Measurements from ENCODE around the gene FADS3. TPM values are rescaled to one million over a fixed set of nuclear protein-coding genes. Genes with fewer than 3 reads are reported as not detected.

The FADS3 gene
- polyA plus RNA-seq, 2 donors = 7.2 to 9.8 TPM

GRCh38 chr11:61872935-61873565 is 18.3 kb downstream of the FADS3 start:
- WGBS, 2 donors = 91 to 92% methylated on average over 20 of the region's 20 CpGs
- Histone ChIP-seq H3K27ac (ENCODE audit: low read depth in 2 of 2, low read length in 1 of 2) (no peak overlapping the region), H3K36me3 (ENCODE audit: control insufficient read depth in 2 of 2, insufficient read depth in 2 of 2, low read length in 1 of 2) (no peaks in the 10 kb centered on the region), H3K4me3 (ENCODE audit: low read depth in 1 of 2, low read length in 2 of 2) (no peak overlapping the region), H3K9me3 (ENCODE audit: control insufficient read depth in 2 of 2, insufficient read depth in 1 of 2, low read depth in 1 of 2, low read length in 1 of 2) (no peaks in the 10 kb centered on the region), H3K4me1 (ENCODE audit: control insufficient read depth in 2 of 2, insufficient read depth in 2 of 2, low read length in 1 of 2) (peaks cover 0 to 5% of the 10 kb centered on the region in 2 donors), H3K27me3 (ENCODE audit: control insufficient read depth in 1 of 2, insufficient read depth in 2 of 2, low read length in 2 of 2) (no peaks in the 10 kb centered on the region)

DNA sequence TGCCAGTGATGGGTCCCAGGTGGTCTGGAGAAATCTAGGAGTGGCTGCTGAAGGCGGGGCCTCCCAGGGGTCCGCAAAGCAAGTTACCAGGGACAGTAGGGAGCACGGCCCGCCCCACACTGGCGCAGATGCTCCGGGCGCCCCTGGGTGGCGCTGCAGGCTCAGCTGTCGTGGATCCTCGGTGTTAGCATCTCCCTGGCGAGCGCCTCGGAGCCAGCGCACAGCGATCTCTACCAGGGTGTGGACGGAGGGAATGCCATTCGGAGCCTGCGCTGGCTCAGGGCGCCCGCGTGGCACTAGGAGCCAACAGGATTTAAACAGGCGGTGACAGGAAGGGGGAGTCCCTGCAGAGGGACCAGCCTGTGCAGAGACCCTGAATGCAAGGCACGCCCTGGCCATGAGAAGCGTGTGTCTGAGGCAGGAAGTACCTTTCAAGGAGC is 20.2 kb downstream of the FADS3 start:
- 2 to 3% methylated on average over 24 of the region's 24 CpGs for WGBS, 2 donors
- Histone ChIP-seq H3K27ac (ENCODE audit: low read depth in 2 of 2, low read length in 1 of 2) (no peak overlapping the region), H3K9me3 (ENCODE audit: control insufficient read depth in 2 of 2, insufficient read depth in 1 of 2, low read depth in 1 of 2, low read length in 1 of 2) (no peaks in the 10 kb centered on the region), H3K27me3 (ENCODE audit: control insufficient read depth in 1 of 2, insufficient read depth in 2 of 2, low read length in 2 of 2) (no peaks in the 10 kb centered on the region), H3K4me3 (ENCODE audit: low read depth in 1 of 2, low read length in 2 of 2) (no peak overlapping the region), H3K4me1 (ENCODE audit: control insufficient read depth in 2 of 2, insufficient read depth in 2 of 2, low read length in 1 of 2) (peaks cover 0 to 8% of the 10 kb centered on the region in 2 donors), H3K36me3 (ENCODE audit: control insufficient read depth in 2 of 2, insufficient read depth in 2 of 2, low read length in 1 of 2) (no peaks in the 10 kb centered on the region)

DNA sequence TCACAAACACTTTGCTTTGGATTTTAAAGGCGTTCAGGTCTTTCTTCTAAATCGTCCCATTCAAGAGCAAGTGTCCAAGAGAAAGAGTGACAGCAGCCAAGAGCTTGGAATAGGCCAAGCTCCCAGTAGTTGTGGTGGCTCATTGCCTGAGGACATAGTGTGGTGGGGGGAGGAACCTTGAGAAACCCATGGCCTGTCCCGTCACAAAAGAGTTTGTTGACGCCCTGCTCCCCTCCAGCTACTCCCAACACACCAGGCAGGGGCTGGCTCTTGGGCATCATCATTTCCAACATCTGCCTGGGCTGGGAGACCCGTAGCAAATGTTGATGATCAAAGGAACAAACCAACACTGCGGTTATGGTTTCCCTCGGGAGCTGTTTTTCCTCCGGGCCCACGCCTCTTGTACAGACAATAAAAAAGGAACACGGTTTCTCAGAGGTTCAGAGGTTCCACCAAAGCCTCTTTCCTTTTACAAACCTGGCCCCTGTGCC is 20.8 kb downstream of the FADS3 start:
- 51 to 59% methylated on average over 10 of the region's 10 CpGs for WGBS, 2 donors
- Histone ChIP-seq H3K9me3 (ENCODE audit: control insufficient read depth in 2 of 2, insufficient read depth in 1 of 2, low read depth in 1 of 2, low read length in 1 of 2) (no peaks in the 10 kb centered on the region), H3K4me3 (ENCODE audit: low read depth in 1 of 2, low read length in 2 of 2) (no peak overlapping the region), H3K27ac (ENCODE audit: low read depth in 2 of 2, low read length in 1 of 2) (no peak overlapping the region), H3K4me1 (ENCODE audit: control insufficient read depth in 2 of 2, insufficient read depth in 2 of 2, low read length in 1 of 2) (peaks cover 0 to 8% of the 10 kb centered on the region in 2 donors), H3K27me3 (ENCODE audit: control insufficient read depth in 1 of 2, insufficient read depth in 2 of 2, low read length in 2 of 2) (no peaks in the 10 kb centered on the region), H3K36me3 (ENCODE audit: control insufficient read depth in 2 of 2, insufficient read depth in 2 of 2, low read length in 1 of 2) (no peaks in the 10 kb centered on the region)

DNA sequence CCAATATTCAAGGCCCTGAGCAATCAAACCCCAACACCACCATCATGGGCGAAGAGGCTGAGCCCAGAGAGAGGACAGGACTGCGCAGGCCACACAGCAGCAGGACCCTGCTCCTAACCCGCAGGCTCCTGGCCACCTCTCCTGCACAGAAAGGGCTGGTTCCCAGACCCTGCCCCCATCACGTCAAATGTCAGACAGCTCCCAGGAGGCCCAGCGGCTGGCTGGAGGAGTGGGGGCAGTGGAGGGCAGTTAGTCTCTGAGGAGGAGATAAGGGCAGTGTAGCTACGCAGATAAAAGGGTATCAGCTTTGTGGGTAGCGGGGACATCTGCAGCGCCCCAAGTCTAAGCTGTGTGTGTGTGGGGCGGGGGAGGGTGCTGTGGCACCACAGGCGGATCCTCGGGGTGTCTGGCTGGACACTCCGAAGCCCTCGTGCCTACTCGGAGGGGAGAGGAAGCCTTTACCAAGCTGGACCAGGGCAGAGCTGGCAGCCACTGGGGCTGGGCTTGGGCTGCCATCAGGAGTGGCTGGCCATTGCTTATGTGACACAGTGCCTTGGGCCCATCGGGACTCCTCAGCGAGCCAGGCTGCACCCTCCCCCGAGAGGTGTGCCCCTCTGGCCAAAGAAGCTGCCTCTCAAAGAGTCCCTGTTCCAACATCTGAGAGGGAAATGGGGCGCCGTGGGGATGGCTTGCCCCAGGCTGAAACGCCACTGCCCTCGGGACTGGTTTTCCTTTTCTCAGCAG is 21.5 kb downstream of the FADS3 start:
- Histone ChIP-seq H3K27me3 (ENCODE audit: control insufficient read depth in 1 of 2, insufficient read depth in 2 of 2, low read length in 2 of 2) (no peaks in the 10 kb centered on the region), H3K4me1 (ENCODE audit: control insufficient read depth in 2 of 2, insufficient read depth in 2 of 2, low read length in 1 of 2) (peaks cover 0 to 8% of the 10 kb centered on the region in 2 donors), H3K9me3 (ENCODE audit: control insufficient read depth in 2 of 2, insufficient read depth in 1 of 2, low read depth in 1 of 2, low read length in 1 of 2) (no peaks in the 10 kb centered on the region), H3K36me3 (ENCODE audit: control insufficient read depth in 2 of 2, insufficient read depth in 2 of 2, low read length in 1 of 2) (peaks cover 0 to 3% of the 10 kb centered on the region in 2 donors), H3K27ac (ENCODE audit: low read depth in 2 of 2, low read length in 1 of 2) (no peak overlapping the region), H3K4me3 (ENCODE audit: low read depth in 1 of 2, low read length in 2 of 2) (no peak overlapping the region)
- WGBS, 2 donors = 73 to 79% methylated on average over 21 of the region's 21 CpGs

DNA sequence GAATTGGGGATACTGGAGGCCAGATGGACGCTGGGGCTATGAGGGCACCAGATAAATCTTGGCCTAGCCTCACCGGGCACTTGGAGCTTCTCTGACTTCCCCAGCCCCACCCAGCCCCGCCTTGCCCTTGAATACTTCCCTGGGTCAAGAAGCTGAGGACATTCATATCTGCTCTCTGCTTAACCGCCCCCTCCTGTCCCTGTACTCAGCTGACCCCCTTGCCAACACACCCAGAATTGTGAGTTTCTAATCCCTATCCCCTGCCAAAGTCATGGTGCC is 22.0 kb downstream of the FADS3 start:
- H3K27me3 ChIP-seq (ENCODE audit: control insufficient read depth in 1 of 2, insufficient read depth in 2 of 2, low read length in 2 of 2) = no peaks in the 10 kb centered on the region
- H3K4me3 ChIP-seq (ENCODE audit: low read depth in 1 of 2, low read length in 2 of 2) = no peak overlapping the region
- peaks cover 0 to 6% of the 10 kb centered on the region in 2 donors for H3K4me1 ChIP-seq (ENCODE audit: control insufficient read depth in 2 of 2, insufficient read depth in 2 of 2, low read length in 1 of 2)
- H3K9me3 ChIP-seq (ENCODE audit: control insufficient read depth in 2 of 2, insufficient read depth in 1 of 2, low read depth in 1 of 2, low read length in 1 of 2) = no peaks in the 10 kb centered on the region
- peaks cover 0 to 3% of the 10 kb centered on the region in 2 donors for H3K36me3 ChIP-seq (ENCODE audit: control insufficient read depth in 2 of 2, insufficient read depth in 2 of 2, low read length in 1 of 2)
- WGBS, 2 donors = 81 to 88% methylated on average over 4 of the region's 4 CpGs
- no peak overlapping the region for H3K27ac ChIP-seq (ENCODE audit: low read depth in 2 of 2, low read length in 1 of 2)

DNA sequence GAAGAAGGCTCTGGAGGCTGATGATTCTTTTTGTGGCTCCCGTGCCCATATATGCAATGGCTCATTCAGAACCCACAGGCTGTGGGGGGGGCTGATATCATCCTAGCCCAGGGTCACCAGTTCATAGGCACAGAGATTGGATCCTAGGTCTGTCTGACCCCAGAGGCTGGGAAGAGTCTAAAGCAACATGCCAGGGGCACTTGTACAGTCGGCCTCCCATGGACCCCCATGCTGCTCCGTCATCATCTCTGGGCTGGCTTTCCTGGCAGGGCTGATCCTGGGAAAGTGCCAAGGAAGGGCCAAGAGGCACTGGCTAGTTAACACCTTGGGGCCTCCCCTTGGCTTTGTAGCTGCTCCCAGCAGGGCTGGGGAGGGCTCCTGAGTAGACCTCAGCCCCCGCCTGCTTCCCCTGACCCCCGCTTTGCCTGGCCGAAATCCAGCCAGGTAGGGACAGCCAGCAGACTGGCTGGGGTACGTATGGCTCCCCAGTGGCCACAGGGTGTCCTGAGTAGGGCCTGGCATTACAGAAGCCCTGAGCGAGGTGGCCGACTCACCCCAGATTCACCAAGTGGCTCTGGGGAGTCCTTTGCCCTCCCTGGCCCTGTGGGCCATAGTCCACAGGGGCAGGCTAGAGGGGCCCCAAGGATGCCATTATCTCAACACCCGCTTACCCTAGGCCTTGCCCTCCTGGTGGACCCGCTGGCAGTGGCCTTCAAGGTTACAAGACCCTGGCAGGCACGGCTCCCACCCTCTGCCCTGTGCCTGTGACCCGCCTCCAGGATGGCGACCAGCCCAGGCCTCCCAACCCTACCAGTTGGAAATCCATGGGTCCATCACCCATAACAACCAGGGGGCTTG is 22.5 kb downstream of the FADS3 start:
- H3K4me3 ChIP-seq (ENCODE audit: low read depth in 1 of 2, low read length in 2 of 2) = no peak overlapping the region
- H3K27ac ChIP-seq (ENCODE audit: low read depth in 2 of 2, low read length in 1 of 2) = no peak overlapping the region
- peaks cover 0 to 6% of the 10 kb centered on the region in 2 donors for H3K4me1 ChIP-seq (ENCODE audit: control insufficient read depth in 2 of 2, insufficient read depth in 2 of 2, low read length in 1 of 2)
- H3K36me3 ChIP-seq (ENCODE audit: control insufficient read depth in 2 of 2, insufficient read depth in 2 of 2, low read length in 1 of 2) = peaks cover 0 to 3% of the 10 kb centered on the region in 2 donors
- no peaks in the 10 kb centered on the region for H3K9me3 ChIP-seq (ENCODE audit: control insufficient read depth in 2 of 2, insufficient read depth in 1 of 2, low read depth in 1 of 2, low read length in 1 of 2)
- no peaks in the 10 kb centered on the region for H3K27me3 ChIP-seq (ENCODE audit: control insufficient read depth in 1 of 2, insufficient read depth in 2 of 2, low read length in 2 of 2)
- WGBS, 2 donors = 85 to 87% methylated on average over 14 of the region's 14 CpGs

- H3K4me3 ChIP-seq (ENCODE audit: low read depth in 1 of 2, low read length in 2 of 2) = no peak overlapping the region
- H3K27ac ChIP-seq (ENCODE audit: low read depth in 2 of 2, low read length in 1 of 2) = no peak overlapping the region
- H3K27me3 ChIP-seq (ENCODE audit: control insufficient read depth in 1 of 2, insufficient read depth in 2 of 2, low read length in 2 of 2) = no peaks in the 10 kb centered on the region
- peaks cover 0 to 3% of the 10 kb centered on the region in 2 donors for H3K36me3 ChIP-seq (ENCODE audit: control insufficient read depth in 2 of 2, insufficient read depth in 2 of 2, low read length in 1 of 2)
- H3K9me3 ChIP-seq (ENCODE audit: control insufficient read depth in 2 of 2, insufficient read depth in 1 of 2, low read depth in 1 of 2, low read length in 1 of 2) = no peaks in the 10 kb centered on the region
- H3K4me1 ChIP-seq (ENCODE audit: control insufficient read depth in 2 of 2, insufficient read depth in 2 of 2, low read length in 1 of 2) = peaks cover 0 to 6% of the 10 kb centered on the region in 2 donors
- 82 to 83% methylated on average over 6 of the region's 6 CpGs for WGBS, 2 donors
Observed at GRCh38 chr11:61866958-61867343, 24.4 kb downstream of the FADS3 start.

DNA sequence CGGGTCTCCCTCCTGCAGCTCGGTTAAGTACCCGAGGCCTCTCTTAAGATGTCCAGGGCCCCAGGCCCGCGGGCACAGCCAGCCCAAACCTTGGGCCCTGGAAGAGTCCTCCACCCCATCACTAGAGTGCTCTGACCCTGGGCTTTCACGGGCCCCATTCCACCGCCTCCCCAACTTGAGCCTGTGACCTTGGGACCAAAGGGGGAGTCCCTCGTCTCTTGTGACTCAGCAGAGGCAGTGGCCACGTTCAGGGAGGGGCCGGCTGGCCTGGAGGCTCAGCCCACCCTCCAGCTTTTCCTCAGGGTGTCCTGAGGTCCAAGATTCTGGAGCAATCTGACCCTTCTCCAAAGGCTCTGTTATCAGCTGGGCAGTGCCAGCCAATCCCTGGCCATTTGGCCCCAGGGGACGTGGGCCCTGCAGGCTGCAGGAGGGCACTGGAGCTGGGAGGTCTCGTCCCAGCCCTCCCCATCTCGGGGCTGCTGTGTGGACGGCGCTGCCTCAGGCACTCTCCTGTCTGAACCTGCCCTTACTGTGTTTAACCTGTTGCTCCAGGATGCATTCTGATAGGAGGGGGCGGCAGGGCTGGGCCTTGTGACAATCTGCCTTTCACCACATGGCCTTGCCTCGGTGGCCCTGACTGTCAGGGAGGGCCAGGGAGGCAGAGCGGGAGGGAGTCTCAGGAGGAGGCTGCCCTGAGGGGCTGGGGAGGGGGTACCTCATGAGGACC is 25.0 kb downstream of the FADS3 start:
- 65 to 72% methylated on average over 18 of the region's 18 CpGs for WGBS, 2 donors
- peaks cover 0 to 5% of the 10 kb centered on the region in 2 donors for H3K4me1 ChIP-seq (ENCODE audit: control insufficient read depth in 2 of 2, insufficient read depth in 2 of 2, low read length in 1 of 2)
- H3K27ac ChIP-seq (ENCODE audit: low read depth in 2 of 2, low read length in 1 of 2) = no peak overlapping the region
- peaks cover 0 to 3% of the 10 kb centered on the region in 2 donors for H3K36me3 ChIP-seq (ENCODE audit: control insufficient read depth in 2 of 2, insufficient read depth in 2 of 2, low read length in 1 of 2)
- H3K4me3 ChIP-seq (ENCODE audit: low read depth in 1 of 2, low read length in 2 of 2) = no peak overlapping the region
- H3K9me3 ChIP-seq (ENCODE audit: control insufficient read depth in 2 of 2, insufficient read depth in 1 of 2, low read depth in 1 of 2, low read length in 1 of 2) = no peaks in the 10 kb centered on the region
- H3K27me3 ChIP-seq (ENCODE audit: control insufficient read depth in 1 of 2, insufficient read depth in 2 of 2, low read length in 2 of 2) = no peaks in the 10 kb centered on the region

Data from esophagus (tissue), 2 donors.